ENCODE data around the gene ZNF197.

- TF ChIP-seq, protein P1, sequence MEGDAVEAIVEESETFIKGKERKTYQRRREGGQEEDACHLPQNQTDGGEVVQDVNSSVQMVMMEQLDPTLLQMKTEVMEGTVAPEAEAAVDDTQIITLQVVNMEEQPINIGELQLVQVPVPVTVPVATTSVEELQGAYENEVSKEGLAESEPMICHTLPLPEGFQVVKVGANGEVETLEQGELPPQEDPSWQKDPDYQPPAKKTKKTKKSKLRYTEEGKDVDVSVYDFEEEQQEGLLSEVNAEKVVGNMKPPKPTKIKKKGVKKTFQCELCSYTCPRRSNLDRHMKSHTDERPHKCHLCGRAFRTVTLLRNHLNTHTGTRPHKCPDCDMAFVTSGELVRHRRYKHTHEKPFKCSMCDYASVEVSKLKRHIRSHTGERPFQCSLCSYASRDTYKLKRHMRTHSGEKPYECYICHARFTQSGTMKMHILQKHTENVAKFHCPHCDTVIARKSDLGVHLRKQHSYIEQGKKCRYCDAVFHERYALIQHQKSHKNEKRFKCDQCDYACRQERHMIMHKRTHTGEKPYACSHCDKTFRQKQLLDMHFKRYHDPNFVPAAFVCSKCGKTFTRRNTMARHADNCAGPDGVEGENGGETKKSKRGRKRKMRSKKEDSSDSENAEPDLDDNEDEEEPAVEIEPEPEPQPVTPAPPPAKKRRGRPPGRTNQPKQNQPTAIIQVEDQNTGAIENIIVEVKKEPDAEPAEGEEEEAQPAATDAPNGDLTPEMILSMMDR (conservative IDR thresholded peaks at IDR 0.05; ENCODE audit: low read depth in 2 of 2): no peak
- no peak for TF ChIP-seq REST (IDR thresholded peaks at IDR 0.05; ENCODE audit: unreplicated experiment)
- no peak for TF ChIP-seq JUNB (IDR thresholded peaks at IDR 0.05; ENCODE audit: unreplicated experiment)
Measured at GRCh38 chr3:44612678-44613077, 12.2 kb upstream of the ZNF197 start.

Measured in GM23338 (cell line).